AG04450 (cell line): ENCODE results near the gene NFYA. TPM values are rescaled to one million over a fixed set of nuclear protein-coding genes. Genes with fewer than 3 reads are reported as not detected.

Experiments
- CTCF ChIA-PET: fragments of 300-600, 350-600 bp; formaldehyde crosslinking; extraction: SDS; loops from one replicate; lab custom pipeline; 2022; ENCODE audit warnings: antibody characterized with exemption, inconsistent platforms; lab: Charles Lee
- POLR2A ChIA-PET: fragments of 350-600 bp; formaldehyde crosslinking; extraction: SDS; loops from one replicate; lab custom pipeline; 2021; ENCODE audit warnings: antibody characterized with exemption, inconsistent platforms; lab: Yijun Ruan, JAX
- DNase-seq: peaks from one replicate; pipeline ENCODE4 v3.0.0-alpha.2; 2011; ENCODE audit warnings: low read depth, low spot score
- H3K27ac ChIP-seq: one replicate; pipeline ENCODE4 v1.5.1; 2012; ENCODE audit warnings: low read depth, low read length, control low read depth
- H3K27me3 ChIP-seq: one replicate; pipeline ENCODE4 v1.6.0; 2012; ENCODE audit warnings: low read length; ENCODE audit not compliant: control insufficient read depth, insufficient read depth
- H3K4me3 ChIP-seq: 2 replicates; pipeline ENCODE4 v1.5.1; 2011; ENCODE audit warnings: mild to moderate bottlenecking, low read depth, low read length, control low read depth
- H3K9me3 ChIP-seq: 2 replicates; pipeline ENCODE4 v1.5.1; 2012; ENCODE audit warnings: low read length; ENCODE audit not compliant: control insufficient read depth, insufficient read depth
- polyA plus RNA-seq: library from polyadenylated mRNA; depleted of rRNA; stranded (reverse); fragments of >200 nt; gene quantifications from 2 replicates; pipeline ENCODE4 v1.2.3, GENCODE V29; 2011
- TF ChIP-seq, protein P1 (sequence below): IDR thresholded peaks from 2 replicates; pipeline ENCODE4 v1.5.1; 2011; ENCODE audit warnings: low read depth, low read length, control low read depth, inconsistent platforms

NFYA gene
- polyA plus RNA-seq, 1 experiment, result 10.1 TPM

GRCh38 chr6:41061196-41061726 lies 11.5 kb upstream of the NFYA start:
- TF ChIP-seq, protein P1, sequence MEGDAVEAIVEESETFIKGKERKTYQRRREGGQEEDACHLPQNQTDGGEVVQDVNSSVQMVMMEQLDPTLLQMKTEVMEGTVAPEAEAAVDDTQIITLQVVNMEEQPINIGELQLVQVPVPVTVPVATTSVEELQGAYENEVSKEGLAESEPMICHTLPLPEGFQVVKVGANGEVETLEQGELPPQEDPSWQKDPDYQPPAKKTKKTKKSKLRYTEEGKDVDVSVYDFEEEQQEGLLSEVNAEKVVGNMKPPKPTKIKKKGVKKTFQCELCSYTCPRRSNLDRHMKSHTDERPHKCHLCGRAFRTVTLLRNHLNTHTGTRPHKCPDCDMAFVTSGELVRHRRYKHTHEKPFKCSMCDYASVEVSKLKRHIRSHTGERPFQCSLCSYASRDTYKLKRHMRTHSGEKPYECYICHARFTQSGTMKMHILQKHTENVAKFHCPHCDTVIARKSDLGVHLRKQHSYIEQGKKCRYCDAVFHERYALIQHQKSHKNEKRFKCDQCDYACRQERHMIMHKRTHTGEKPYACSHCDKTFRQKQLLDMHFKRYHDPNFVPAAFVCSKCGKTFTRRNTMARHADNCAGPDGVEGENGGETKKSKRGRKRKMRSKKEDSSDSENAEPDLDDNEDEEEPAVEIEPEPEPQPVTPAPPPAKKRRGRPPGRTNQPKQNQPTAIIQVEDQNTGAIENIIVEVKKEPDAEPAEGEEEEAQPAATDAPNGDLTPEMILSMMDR, result no peak
- Histone ChIP-seq H3K9me3 (no peaks in the 10 kb centered on the region), H3K4me3 (no peak overlapping the region), H3K27me3 (no peaks in the 10 kb centered on the region), H3K27ac (no peak overlapping the region)
- ChIA-PET CTCF (interaction anchor here (1.2 kb wide), 1 partner anchor 34 kb away, joined by 5 read pairs; no protein-coding TSS in a partner anchor), POLR2A (no interaction called here)
- DNase-seq, result no peak

DNA sequence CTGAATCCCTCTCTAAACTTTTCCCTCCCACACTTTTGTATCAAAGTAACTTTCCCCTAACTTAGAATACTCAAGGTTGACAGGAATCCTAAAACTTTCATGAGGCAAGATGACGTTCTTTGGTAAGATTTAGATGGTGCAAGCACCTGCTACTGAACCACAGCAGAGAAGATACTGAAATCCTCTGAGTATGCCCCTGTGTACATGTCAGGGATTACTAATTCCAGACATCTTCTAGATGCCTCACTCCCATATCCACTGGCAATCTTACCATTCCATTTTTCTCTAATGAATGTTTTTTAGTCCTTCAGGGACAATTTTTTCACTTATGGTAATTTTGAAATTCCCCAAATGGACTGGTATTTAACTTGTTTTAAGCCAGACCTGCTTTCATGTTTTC lies 10.7 kb upstream of the NFYA start:
- Histone ChIP-seq H3K27me3 (no peaks in the 10 kb centered on the region), H3K27ac (no peak overlapping the region), H3K9me3 (no peaks in the 10 kb centered on the region), H3K4me3 (no peak overlapping the region)
- CTCF ChIA-PET, result interaction anchor here (1.8 kb wide), 1 partner anchor 34 kb away, joined by 8 read pairs; no protein-coding TSS in a partner anchor
- POLR2A ChIA-PET, result no interaction called here
- no peak for DNase-seq
- TF ChIP-seq, protein P1, result no peak

- no peak overlapping the region for H3K27ac ChIP-seq
- no peak for DNase-seq
- ChIA-PET POLR2A (no interaction called here), CTCF (interaction anchor here (1.0 to 1.8 kb wide), 2 partner anchors 36 to 218 kb away, joined by 3 to 8 read pairs; no protein-coding TSS in a partner anchor)
- H3K27me3 ChIP-seq, result no peaks in the 10 kb centered on the region
- TF ChIP-seq, protein P1, result no peak
- no peaks in the 10 kb centered on the region for H3K9me3 ChIP-seq
- H3K4me3 ChIP-seq, result no peak overlapping the region
Observed at GRCh38 chr6:41063884-41064285, 8.9 kb upstream of the NFYA start.

DNA sequence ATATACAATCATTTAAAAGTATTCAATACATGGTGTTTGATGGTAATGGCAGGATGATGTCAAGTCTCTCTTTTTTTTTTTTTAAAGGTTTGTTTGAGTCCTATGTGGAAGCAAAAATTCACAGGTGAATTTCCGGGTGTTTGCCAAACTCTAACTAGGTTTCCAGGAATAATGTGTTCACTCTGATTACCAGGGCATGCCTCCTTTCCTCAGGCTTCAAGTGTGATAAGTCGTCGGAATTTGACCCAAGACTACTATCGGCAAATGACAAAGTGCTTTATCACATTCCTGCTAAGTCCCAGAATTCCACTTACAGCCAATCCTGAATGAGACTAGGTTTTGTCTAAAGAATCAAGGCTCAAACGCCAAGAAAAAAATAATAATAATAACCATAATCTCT lies 7.9 kb upstream of the NFYA start:
- H3K4me3 ChIP-seq, result no peak overlapping the region
- no peaks in the 10 kb centered on the region for H3K27me3 ChIP-seq
- TF ChIP-seq, protein P1, result no peak
- ChIA-PET POLR2A (no interaction called here), CTCF (interaction anchor here (0.9 kb wide), 1 partner anchor 37 kb away, joined by 4 read pairs; no protein-coding TSS in a partner anchor)
- H3K27ac ChIP-seq, result no peak overlapping the region
- no peak for DNase-seq
- no peaks in the 10 kb centered on the region for H3K9me3 ChIP-seq

GRCh38 chr6:41065550-41066026 lies 7.2 kb upstream of the NFYA start:
- CTCF ChIA-PET, result interaction anchor here (0.7 to 1.1 kb wide), 7 partner anchors 9 to 255 kb away, joined by 3 to 5 read pairs (median 3); no protein-coding TSS in a partner anchor
- Histone ChIP-seq H3K27ac (no peak overlapping the region), H3K9me3 (no peaks in the 10 kb centered on the region), H3K27me3 (no peaks in the 10 kb centered on the region), H3K4me3 (no peak overlapping the region)
- POLR2A ChIA-PET, result no interaction called here
- TF ChIP-seq, protein P1, result no peak
- DNase-seq, result no peak
